Fibroblast of pulmonary artery (primary cell): ENCODE results near the gene CAND2.
"Not testable (repeated sequence)": the region's sequence is repeated elsewhere in the genome, so short reads cannot be mapped to it uniquely, and the experiment has no call there.

Experiments used
- DNase-seq: peaks from one replicate; pipeline ENCODE4 v3.0.0-alpha.2; 2010; ENCODE audit warnings: low read depth
- H3K4me3 ChIP-seq: replicated peaks from 2 replicates; pipeline ENCODE4 v1.5.1; 2011; ENCODE audit warnings: low read depth, mild to moderate bottlenecking, control low read depth, low read length, moderate library complexity
- CTCF ChIP-seq: IDR thresholded peaks from 2 replicates; pipeline ENCODE4 v1.5.1; 2011; ENCODE audit warnings: mild to moderate bottlenecking, control low read depth, low read length, inconsistent platforms; ENCODE audit errors: missing control alignments

The CAND2 gene

GRCh38 chr3:12877040-12877439 is 80.6 kb downstream of the CAND2 start:
- H3K4me3 ChIP-seq, result no peak overlapping the region
- TF ChIP-seq CTCF, result no peak
- DNase-seq, result no peak

- H3K4me3 ChIP-seq, result no peak overlapping the region
- no peak for TF ChIP-seq CTCF
- no peak for DNase-seq
These were observed 81.7 kb downstream of the CAND2 start for GRCh38 chr3:12878141-12878574.

- DNase-seq, H3K4me3 ChIP-seq: not testable (repeated sequence)
These were observed 82.3 kb downstream of the CAND2 start for GRCh38 chr3:12878758-12879157.

- TF ChIP-seq CTCF, result no peak
- H3K4me3 ChIP-seq, result no peak overlapping the region
- DNase-seq, result no peak
These were observed 82.8 kb downstream of the CAND2 start for GRCh38 chr3:12879191-12879815.

GRCh38 chr3:12881858-12882257 is 85.4 kb downstream of the CAND2 start:
- DNase-seq, H3K4me3 ChIP-seq: not testable (repeated sequence)

- TF ChIP-seq CTCF, result no peak
- no peak for DNase-seq
- H3K4me3 ChIP-seq, result no peak overlapping the region
These were observed 86.1 kb downstream of the CAND2 start for GRCh38 chr3:12882336-12883310.

GRCh38 chr3:12884186-12884680 is 87.8 kb downstream of the CAND2 start:
- no peak for TF ChIP-seq CTCF
- no peak for DNase-seq
- H3K4me3 ChIP-seq, result no peak overlapping the region
